Measurements from ENCODE around the gene VAV2.

VAV2 gene

DNA sequence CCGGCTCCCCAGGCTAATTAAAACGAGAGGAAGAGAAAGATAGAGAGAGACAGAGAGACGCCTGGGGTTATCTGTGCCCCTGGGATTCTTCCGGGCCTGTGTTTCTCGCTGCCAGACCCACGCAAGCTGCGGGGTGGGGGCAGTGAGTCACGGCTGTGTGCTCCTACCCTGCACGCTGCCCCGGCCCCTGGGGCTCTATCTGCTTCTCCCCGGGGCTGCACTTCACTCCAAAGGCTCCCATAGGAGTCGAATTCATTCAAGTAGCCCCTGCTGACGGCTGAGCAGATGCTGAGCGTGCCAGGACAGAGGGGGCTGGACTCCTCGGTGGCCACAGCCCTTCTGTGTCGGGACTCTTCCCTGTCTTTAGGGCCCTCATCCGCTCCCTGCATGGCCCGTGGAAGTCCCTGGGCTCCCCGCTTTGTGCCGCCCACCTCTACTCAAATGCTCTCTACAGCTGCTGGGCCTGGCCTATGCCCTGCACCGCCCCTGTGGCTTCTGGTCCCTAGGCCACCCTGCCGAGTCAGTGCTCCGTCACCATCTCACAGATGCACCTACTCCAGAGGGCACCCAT, 276.7 kb downstream of the VAV2 start:
- no peak overlapping the region for H3K27ac ChIP-seq
- POLR2A ChIA-PET (ENCODE audit: low non-redundant PET): no interaction called here
- CTCF ChIA-PET: interaction anchor here (0.6 to 0.7 kb wide), 2 partner anchors 80 to 186 kb away, joined by 3 to 4 read pairs; no protein-coding TSS in a partner anchor
- TF ChIP-seq, protein P1, sequence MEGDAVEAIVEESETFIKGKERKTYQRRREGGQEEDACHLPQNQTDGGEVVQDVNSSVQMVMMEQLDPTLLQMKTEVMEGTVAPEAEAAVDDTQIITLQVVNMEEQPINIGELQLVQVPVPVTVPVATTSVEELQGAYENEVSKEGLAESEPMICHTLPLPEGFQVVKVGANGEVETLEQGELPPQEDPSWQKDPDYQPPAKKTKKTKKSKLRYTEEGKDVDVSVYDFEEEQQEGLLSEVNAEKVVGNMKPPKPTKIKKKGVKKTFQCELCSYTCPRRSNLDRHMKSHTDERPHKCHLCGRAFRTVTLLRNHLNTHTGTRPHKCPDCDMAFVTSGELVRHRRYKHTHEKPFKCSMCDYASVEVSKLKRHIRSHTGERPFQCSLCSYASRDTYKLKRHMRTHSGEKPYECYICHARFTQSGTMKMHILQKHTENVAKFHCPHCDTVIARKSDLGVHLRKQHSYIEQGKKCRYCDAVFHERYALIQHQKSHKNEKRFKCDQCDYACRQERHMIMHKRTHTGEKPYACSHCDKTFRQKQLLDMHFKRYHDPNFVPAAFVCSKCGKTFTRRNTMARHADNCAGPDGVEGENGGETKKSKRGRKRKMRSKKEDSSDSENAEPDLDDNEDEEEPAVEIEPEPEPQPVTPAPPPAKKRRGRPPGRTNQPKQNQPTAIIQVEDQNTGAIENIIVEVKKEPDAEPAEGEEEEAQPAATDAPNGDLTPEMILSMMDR (conservative IDR thresholded peaks at IDR 0.05; ENCODE audit: low read depth): no peak
- no peak for DNase-seq (ENCODE audit: low spot score)

GRCh38 chr9:133714606-133715294, 277.4 kb downstream of the VAV2 start:
- CTCF ChIA-PET: interaction anchor here (0.6 to 0.9 kb wide), 3 partner anchors 28 to 788 kb away, joined by 3 read pairs; no protein-coding TSS in a partner anchor
- TF ChIP-seq, protein P1 (conservative IDR thresholded peaks at IDR 0.05; ENCODE audit: low read depth): no peak
- H3K27ac ChIP-seq: no peak overlapping the region
- POLR2A ChIA-PET (ENCODE audit: low non-redundant PET): no interaction called here
- DNase-seq (ENCODE audit: low spot score): no peak

- CTCF ChIA-PET: interaction anchor here (0.7 to 0.9 kb wide), 2 partner anchors 28 to 787 kb away, joined by 3 read pairs; no protein-coding TSS in a partner anchor
- DNase-seq (ENCODE audit: low spot score): no peak
- POLR2A ChIA-PET (ENCODE audit: low non-redundant PET): no interaction called here
- no peak overlapping the region for H3K27ac ChIP-seq
- TF ChIP-seq, protein P1 (conservative IDR thresholded peaks at IDR 0.05; ENCODE audit: low read depth): no peak
These were observed 278.1 kb downstream of the VAV2 start for GRCh38 chr9:133713960-133714495.

DNA sequence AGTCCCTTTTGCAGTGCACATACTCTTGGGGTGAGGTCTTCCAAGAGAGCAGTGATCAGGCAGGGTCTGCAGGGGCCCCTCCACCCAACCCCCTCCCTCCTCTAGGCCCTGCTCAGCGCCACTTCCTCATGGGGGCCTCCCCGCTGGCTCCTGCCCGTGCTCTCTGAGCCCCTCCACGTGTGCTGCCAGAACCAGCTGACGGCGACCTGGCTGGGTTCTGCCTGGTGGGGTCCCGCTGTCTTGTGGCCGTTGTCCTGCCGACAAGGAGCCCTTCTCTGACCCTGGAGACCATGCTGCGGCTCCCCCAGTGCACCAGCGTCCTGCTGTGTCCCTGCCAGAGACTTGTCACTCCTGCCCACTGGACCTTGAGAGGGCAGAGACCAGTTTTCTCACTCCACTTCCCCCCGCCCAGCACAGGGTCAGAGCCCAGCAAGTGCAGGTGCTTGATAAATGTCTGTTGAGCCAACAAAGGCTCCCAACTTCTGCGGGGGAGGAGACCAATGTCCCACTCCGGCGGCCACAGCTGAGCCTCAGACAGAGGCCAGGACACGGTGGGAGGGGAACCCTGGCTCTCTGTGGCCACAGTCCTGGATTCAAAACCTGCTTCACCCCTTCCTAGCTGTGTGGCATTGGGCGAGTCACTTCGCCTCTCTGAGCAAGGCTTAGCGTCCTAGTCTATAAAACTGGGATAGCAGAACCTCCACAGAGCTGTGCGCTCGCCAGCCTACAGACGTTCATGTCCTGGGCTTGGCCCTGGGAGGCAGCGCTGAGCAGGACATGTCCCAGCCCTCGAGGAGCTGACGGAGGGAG, 278.8 kb downstream of the VAV2 start:
- ChIA-PET POLR2A (ENCODE audit: low non-redundant PET) (no interaction called here), CTCF (no interaction called here)
- TF ChIP-seq, protein P1 (conservative IDR thresholded peaks at IDR 0.05; ENCODE audit: low read depth): no peak
- H3K27ac ChIP-seq: no peak overlapping the region
- no peak for DNase-seq (ENCODE audit: low spot score)

DNA sequence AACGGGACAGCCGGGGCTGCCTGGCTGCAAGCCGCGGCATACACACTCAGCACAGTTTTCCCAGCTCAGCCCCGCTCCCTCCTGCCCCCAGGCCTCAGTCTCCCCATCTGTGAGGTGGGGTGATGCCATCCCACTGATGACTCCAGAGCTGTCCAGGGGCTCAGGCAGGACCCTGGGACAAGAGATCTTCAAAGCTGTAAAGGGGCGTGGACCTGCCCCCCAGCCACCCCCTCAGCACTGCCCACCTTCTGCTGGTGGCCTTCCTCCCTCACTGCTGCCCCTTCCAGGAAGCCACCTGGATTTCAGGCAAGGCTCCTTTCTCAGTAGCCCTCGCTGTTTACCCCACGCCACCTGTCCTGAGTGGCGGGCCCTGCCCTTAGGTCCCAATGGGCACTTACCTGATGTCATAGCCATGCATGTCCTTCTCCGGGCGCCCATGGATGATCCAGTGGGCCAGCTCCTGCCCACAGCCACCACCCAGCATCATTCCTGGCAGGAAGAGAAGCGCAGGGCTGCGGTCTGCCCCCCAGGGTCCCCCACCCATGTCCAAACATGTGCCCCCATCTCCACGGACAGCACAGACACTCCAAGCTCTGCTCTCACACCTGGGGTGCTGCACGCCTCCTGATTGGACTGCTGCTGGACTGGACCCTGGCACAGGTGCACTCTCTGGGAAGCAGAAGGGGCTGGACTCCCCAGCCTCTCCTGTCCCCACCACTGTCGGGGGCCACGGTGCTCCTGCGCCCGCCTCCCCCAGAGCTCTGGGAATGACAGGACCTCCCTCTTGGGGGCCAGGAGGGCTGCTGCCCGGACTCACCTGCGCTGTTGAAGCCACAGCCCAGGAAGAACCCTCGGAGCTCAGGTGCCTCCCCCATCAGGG, 279.7 kb downstream of the VAV2 start:
- ChIA-PET POLR2A (ENCODE audit: low non-redundant PET) (no interaction called here), CTCF (interaction anchor here (0.7 to 1.5 kb wide), 3 partner anchors 131 to 911 kb away, joined by 3 to 6 read pairs (median 4); no protein-coding TSS in a partner anchor)
- TF ChIP-seq, protein P1 (conservative IDR thresholded peaks at IDR 0.05; ENCODE audit: low read depth): no peak
- DNase-seq (ENCODE audit: low spot score): no peak
- no peak overlapping the region for H3K27ac ChIP-seq

Measured in RWPE1 (cell line).